Inferior parietal cortex (tissue), 1 donor: Measurements from ENCODE around the gene RAB4A.
"Not testable (repeated sequence)": the region's sequence is repeated elsewhere in the genome, so short reads cannot be mapped to it uniquely, and the experiment has no call there.

ENCODE experiments used
- DNase-seq: peaks from one replicate; pipeline ENCODE4 v3.0.0-alpha.2; 2016; ENCODE audit errors: extremely low spot score

Gene RAB4A

DNA sequence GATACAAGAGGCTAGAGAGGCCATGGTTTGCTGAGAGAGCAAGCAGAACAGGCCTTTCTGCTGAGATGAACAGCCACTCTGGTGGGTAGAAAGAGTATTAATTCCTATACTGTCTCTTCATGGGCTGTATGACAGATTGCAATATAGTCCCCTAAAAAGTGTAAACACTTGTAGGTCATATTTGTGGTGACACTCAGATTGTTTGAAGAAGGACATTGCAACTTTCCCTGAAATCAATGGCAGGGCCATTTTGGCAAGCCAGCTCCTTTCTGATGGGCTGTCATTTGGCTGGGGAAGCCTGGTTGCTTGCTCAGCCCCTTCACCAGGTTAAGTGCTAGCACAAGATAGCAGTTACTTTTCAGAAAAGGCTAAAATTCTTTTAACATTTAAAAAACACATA, 27.5 kb downstream of the RAB4A start:
- DNase-seq = no peak

DNA sequence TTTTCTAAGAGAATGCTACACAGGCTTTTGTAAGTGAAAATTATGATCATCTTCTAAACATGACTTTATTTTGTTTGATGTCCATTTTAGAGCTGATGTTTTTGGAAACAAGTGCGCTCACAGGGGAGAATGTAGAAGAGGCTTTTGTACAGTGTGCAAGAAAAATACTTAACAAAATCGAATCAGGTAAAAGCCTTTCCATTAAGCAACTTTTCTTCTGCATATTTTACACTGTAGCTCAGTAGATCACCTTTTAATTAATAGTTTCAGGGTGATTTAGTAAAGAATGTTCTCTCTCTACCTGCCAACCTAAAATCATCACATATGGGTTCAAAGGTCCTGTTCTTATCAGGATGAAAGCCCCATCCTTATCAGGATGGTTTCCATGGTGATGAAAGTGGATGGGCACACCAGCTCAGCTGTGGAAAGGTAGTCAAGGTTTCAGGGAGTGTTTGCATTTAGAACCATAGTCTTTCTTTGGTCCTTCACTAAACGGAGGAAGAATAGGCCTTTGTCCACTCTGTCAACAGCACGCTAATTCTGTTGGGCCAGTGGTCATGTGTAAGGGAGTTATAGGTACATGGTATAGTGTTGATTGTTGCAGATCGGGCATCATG, 28.1 kb downstream of the RAB4A start:
- no peak for DNase-seq

DNA sequence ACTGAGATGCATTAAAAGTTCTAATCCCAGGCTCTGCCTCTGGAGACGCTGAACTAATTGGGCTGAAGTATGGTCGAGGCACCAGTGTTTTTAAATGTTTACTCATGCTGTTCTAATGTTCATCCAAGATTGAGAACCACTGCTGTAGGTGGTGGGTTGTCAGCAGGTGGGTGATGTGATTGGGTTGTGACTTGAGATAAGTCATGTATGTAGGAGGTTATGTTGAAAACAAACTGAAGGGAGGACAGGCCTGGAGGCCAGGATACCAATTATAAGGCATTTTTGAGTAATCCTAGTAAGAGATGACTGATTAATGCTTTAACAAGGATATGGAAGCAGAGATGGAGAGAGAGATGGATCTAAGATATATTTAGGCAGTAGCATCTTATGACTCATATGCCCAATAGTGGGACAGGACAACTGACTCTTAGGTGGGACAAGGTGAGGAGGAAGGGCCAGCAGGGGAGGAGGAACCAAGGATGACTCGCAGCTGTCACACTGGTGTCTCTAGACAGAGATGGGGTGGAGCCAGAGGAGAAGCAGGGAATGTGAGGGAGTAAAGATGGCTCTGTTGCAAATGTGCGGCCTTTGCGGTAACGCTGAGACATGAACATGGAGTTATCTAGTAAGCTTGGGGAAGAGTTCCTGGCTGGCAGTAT, 29.3 kb downstream of the RAB4A start:
- DNase-seq = no peak

DNA sequence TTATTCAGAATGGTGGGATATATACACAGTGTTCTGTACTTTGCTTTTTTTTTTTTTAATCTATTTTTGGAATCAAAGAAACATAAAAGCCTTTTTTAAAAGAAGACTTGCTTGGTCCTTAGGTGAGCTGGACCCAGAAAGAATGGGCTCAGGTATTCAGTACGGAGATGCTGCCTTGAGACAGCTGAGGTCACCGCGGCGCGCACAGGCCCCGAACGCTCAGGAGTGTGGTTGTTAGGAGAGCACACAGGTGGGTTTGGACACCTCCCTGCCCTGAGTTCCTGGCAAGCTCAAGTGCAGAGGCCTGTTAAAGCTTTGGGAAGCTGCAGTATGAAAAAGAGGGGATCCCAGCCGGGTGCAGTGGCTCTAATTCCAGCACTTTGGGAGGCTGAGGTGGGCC, 31.8 kb downstream of the RAB4A start:
- no peak for DNase-seq

DNA sequence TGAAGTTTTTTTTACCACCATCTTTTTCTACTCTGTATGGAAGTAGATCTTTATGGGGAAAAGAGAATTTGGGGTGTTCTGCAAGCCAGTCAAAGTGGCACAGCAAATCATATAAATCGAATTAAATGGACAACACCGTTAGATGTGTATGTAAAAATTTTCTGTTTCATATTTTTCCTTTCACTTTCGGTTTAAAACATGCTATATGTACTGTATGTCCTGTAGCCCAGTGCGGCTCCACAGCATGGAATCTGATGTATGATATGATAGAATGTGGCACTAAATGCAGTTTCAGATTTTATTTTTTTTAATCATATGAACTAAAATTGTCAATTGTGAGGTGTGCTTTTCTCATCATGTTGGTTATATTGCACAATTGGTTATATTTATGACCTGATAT, 32.9 kb downstream of the RAB4A start:
- no peak for DNase-seq

DNA sequence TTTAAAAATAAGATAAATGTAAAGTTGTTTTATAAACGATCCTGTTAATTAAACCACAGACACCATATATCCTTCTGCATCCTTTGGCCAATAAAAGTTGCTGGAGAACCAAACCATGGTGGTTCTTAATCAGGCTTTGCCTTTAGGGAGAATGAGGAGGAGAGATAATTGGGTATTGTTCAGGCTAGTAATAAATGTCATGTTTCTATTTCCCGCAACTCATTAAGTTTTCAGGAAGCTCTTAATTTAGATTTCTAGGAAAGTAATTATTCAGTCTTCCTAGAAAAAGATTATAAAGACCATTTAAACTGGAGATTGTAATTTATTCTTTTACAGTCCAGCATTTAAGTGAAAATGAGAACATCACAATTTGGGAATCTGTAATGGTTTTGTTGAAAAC, 34.5 kb downstream of the RAB4A start:
- no peak for DNase-seq

DNA sequence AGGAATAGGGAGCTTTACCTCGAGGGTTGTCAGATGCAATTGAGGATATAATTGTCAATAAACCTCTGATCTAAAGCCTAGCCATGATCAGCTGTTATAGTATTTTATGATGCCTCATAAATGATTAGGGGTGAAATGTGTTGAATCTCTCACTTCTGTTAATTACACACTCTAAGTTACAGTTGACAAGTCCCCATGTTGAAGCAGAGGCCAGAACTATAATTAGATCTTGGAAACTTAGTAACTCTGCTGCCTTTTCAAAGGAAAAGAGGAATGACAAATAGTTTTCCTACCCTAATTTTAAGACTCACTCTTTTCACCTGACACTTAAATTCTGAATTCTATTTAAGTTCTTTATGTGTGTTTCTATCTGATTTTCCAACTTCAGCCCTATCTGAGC, 38.2 kb downstream of the RAB4A start:
- DNase-seq = no peak

DNA sequence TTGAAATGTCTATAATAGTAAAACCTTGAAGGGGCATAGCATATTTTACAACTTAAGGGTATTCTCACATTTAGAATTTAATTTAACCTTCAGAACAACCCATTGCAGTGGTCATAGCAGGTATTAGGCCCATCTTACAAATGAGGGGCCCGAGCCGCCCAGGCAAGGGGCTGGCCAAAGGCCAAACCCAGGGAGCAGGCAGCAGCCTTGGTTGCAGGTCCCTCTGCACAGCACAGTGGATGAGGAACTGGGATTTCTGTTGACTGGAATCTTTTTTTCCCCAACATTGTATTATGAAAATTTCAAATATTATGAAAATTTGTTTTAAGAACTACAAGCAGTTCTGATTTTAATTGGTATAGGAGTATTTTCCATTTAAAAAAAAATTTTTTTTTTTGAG, 38.8 kb downstream of the RAB4A start:
- no peak for DNase-seq

DNA sequence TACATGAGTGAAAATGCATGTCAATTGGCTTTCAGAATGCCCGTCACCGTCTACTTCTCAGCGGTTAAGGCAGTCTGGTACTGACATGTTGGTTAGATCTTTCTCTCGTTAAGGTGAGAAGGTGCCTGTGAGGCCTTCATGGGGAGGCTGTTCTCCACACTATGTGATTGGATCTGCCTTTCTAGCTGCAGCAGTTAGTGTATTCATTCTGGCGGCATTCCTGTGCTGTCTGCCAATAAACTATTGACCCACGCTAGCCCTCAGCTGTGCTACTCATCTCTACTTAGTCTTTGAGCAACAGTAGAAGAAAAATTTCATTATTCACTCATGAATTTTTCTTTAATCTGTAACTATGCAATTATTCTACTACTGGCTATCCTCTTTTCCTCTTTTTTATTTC, 39.9 kb downstream of the RAB4A start:
- no peak for DNase-seq

DNA sequence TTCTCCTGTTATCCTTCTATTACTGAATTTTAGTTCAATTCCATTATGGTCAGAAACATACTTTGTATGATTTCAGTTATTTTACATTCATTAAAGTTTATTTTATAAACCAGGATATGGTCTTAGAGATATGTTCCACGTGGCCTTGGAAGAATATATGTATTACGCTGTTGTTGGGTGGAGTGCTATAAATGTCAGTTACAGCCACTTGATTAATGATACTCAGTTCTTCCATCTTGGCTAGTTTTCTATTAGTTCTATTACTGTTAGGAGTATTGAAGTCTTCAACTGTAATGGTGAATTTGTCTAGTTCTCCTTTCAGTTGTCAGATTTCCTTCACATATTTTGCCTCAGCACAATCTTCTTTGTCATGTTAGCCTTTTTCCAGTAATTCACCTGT, 45.3 kb downstream of the RAB4A start:
- no peak for DNase-seq

DNA sequence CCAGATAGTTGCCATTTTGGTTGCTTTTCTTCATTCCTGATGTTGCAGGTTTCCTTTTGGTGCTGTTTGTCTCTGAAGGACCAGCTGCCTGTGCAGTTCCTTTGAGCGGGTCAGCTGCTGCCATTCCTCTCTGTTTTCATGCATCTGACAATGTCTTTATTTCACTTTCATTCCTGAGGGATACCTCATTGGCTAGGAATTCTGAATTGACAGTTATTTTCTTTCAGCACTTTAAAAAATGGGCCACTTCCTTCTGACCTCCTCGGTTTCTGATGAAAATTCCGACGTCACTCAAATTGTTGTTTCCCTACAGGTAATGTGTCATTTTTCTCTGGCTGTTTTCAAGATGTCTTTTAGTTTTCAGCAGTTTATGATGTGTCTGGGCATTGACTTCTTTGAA, 47.1 kb downstream of the RAB4A start:
- DNase-seq = no peak

DNA sequence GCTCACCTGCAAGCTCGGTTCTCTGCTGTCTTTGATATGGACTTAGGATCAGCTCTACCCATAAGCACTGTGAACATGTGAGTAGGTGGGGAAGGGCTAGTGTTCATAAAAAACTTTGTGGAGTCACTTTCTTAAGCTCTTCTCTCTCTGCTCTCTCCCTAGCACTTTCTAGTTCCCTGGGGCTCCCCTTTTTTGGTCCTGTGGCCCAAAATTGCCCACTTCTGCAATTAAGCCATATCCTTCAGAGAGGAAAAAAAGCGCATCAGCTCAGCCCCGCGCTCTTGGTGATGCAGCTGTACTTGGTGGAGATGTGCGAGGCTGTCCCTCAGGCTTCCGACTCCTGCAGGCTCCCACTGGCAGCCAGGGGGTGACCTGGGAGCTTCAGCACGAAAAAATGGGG, 48.6 kb downstream of the RAB4A start:
- no peak for DNase-seq

DNA sequence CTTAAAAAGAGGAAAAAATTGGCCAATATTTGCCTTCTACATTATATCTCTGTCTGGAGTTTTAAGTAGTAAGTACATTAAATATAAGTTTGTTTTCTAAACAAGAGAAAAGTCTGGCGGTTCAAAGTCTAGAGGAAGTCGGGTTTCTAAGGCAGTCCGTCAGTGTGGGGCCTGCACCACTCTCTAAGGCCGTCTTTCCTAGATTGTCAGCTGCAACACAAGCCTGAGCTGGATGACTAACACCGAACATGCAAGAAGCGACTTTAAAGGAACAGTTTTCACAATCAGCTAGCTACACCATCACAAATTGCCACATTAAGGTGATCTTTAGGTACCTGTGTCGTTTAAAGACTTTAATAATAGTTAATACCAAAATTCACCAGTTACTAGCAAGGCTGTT, 52.3 kb downstream of the RAB4A start:
- no peak for DNase-seq

DNA sequence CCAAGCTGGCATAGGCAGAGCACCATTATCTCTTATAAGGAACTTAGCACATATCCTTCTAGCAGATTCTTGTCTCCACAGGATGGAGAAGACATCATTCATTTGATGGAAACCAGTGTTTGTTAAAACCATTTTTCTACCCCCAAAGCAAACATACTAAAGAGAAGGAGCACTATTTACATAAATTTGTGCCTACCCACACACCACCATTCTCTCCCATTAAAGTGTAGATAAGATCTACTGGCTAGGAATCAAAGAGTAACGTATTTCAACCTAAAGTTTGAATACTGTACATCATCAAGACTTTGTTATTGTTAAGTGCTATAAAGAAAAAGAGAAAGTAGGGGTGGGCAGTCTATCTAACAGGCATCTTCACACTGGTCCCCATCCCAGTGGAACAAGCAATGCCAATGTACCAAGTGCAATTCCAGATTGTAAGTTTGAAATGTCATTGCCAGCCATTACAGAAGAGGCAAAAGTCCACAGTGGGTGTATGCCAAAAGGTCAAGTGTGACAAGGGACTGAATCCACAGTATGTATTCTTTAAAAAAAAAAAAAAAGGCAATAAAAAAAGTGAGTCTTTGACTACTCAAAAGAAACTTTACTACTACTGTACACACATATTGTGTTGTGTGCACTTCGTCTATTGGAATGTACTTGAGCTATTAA, 53.1 kb downstream of the RAB4A start:
- no peak for DNase-seq

DNA sequence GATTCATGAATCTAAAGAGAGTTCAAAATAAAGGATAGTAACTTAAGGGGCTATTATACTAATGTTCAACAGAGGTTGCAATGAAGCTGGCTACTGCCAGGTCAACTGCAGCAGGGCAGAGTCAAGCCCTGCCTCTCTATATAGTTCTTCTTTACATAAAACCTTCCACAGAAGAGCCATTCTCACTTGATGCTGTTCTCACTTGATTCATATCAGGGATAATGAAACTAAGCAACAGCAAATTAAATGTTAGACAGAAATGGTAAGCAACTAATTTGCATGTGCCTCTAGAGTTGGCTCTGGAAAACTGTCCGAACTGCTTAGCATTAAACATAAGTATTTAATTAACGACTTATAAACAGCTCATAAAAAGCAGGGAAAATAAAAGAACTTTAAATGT, 54.5 kb downstream of the RAB4A start:
- DNase-seq = no peak

DNA sequence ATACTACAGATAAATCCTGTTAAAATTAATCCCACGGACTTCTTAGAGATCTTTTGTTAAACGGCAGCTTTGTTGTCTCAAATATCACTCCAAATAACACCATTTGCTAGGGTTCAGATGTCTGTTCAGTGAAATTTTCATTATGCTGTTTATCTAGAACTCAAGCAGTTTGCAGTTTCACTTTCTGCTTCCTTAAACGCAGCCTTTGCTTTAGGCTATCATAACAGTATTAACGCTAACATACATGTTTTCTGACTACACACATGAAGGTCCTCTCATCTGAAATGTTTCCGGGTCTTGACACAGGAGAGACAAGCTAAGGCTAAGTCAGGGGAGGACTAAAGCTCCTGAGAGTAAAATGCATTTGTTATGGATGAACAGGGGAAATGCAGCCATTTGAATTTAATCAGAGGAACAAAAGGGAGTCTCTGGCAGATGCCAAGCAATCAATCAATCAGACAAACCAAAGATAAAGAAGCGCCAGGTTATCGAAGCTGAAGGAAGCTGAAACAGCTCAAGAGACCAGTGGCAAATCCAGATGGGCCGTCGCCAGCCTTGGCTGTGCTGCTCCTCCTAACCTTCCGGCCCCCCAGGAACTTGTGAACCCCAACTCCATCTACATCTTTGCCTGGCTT, 55.1 kb downstream of the RAB4A start:
- DNase-seq = no peak

DNA sequence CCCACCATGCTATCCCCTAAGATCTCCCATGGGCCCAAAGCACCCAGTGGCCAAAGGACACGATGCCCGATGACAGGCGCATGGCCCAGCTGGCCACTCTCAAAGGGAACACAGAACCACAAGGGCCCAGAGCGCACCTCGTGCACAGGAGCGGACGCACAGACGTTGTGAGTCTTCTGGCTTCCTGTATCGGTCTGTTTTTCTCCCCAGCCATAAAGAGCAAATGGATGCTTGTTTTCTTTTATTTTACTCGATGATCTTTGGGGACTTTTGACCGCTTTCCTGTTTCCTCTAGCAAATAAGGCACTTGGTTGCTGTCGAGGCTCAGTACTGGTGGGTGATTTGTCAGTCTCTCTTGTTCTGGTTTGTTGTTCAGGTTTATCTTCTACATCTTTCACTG, 55.7 kb downstream of the RAB4A start:
- DNase-seq = no peak

DNA sequence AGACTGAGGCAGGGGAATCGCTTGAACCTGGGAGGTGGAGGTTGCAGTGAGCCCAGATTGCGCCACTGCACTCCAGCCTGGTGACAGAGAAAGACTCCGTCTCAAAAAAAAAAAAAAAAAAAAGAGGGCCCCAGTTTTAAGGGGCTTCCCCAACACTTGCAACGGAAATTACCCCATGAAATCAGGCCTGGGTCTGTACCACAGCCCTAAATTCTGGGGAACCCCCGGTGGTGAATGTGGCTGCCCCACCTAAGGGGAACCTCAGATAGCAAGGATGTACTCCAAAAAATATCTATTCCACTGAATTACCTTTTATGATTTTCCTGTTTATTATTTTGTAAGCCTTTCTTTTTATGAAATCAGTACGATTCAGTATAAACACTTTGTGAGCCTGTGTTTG, 56.9 kb downstream of the RAB4A start:
- DNase-seq = not testable (repeated sequence)

DNA sequence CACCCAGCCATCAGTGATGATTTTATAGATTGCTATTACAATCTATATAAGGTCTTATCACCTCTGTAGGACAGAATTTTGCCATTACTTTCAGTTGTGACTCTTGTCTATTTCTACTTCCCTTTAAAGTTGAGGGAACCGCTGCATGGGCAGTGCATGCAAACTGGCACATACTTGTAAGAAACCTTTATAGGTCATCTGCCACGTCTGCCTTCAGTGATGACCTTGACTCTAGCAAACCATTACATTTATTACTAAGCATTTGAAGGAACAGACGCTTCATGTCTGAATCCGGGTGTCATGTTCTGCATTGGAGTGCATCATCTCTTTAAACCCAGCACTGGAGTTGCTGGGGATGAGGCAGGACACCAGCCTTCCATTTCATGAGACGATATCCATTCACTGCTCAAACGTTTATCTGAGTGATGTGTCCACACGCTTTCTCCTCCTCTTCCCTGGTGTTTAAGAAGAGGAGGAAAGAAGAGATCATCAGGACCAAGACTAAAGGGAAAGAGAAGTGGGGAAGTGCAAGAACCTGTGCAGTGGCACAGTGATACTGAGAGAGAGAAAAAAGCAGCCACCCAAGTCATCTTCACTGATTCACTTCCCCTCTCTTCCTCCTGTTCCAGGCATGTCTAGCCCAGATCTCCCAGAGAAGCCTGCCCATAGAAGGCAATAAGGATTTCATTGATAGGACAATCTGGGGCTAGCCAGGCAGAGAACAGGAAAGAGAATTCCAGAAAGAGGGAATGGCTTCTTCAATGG, 57.9 kb downstream of the RAB4A start:
- no peak for DNase-seq

DNA sequence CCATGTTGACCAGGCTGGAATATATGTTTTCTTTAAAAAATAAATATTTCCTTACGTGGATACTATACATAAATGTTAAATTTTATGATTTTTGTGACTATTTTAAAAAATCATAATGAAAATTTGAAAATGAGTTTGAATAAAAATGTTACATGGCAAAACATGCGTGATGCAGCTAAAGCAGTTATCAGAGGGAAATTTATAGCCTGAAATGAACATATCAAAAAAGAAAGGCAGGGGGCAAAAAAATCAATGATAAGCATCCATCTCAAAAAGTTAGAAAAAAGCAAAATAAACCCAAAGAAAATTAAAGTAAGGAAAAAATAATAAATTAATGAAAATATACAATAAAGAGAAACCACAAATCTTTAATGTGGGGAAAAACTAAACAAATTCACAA, 63.4 kb downstream of the RAB4A start:
- DNase-seq = no peak

DNA sequence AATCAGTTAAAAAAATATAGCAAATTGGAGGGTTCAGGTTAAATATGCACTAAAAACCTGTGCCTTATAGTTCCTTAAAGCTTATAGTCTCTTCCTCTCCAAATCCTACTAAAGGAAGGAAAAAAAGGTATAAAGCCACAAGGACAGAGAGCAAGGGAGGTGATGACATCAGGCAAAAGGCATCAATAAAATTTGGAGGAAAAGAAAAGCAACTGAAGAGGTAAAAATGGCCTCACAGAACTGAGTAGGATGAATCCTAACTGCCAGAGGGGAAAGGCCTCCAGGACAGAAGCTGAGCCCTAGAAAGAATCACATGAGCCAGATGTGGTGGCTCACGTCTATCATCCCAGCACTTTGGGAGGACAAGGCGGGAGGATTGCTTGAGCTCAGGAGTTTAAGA, 63.8 kb downstream of the RAB4A start:
- DNase-seq = no peak

DNA sequence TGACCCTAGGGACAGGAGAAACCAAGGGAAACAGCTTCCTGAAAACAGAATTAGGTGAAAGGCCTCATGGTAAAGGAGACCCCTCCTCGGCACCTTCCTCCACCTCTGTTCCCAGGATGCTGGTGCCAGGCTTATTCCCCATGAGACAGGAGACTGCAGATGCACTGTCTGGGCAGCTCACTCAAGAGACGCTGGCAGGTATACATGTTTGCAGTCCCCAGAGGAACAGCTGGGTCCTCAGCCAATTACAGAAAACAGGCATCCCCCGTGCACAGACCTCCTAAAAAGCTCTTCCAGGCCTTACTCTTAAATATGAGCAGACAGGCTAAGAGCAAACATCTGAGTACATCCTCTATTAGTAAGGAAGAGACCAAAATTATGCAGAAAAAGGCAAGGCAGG, 65.4 kb downstream of the RAB4A start:
- DNase-seq = no peak
